NT2/D1 (cell line): ENCODE data around the gene PTTG2.

ENCODE experiments used
- SUZ12 ChIP-seq: IDR thresholded peaks from 2 replicates; pipeline ENCODE4 v1.6.1; 2011; ENCODE audit not compliant: insufficient read length, insufficient read depth; ENCODE audit errors: extremely low read depth
- YY1 ChIP-seq: IDR thresholded peaks from 2 replicates; pipeline ENCODE4 v1.6.1; 2011; ENCODE audit not compliant: insufficient read length, insufficient read depth
- ZNF274 ChIP-seq: IDR thresholded peaks from 2 replicates; pipeline ENCODE4 v1.6.1; 2011; ENCODE audit warnings: mild to moderate bottlenecking, low read depth, low read length

GRCh38 chr4:37990731-37991245 lies 30.6 kb downstream of the PTTG2 start:
- no peak for TF ChIP-seq YY1
- TF ChIP-seq SUZ12: no peak
- no peak for TF ChIP-seq ZNF274
